ENCODE measurements around the gene ZNF423.

ZNF423 gene

DNA sequence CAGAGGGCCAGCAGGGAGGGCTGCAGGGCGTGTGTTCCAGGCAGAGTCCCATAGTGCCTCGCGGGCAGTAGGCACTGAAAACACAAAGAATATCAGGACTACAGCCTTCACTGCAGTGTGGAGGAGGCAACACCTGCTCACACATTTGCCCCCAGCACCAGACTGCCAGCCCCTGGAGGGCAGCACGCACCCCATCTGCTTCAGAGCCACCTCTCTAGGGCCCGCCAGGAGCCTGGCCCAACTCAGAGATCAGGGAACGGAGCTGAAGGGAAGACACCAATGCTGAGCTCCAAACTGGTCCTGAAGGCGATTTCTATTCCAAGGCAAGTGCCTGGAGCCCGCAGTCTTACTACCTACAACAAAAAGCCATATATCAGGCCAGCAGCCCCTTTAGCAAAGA is 130.3 kb downstream of the ZNF423 start:
- no peak for TF ChIP-seq Cebpa-rat (IDR thresholded peaks at IDR 0.05)
- peak overlapping the region; percentile 37; the same call in 1 of the 2 replicates for H3K27ac ChIP-seq

DNA sequence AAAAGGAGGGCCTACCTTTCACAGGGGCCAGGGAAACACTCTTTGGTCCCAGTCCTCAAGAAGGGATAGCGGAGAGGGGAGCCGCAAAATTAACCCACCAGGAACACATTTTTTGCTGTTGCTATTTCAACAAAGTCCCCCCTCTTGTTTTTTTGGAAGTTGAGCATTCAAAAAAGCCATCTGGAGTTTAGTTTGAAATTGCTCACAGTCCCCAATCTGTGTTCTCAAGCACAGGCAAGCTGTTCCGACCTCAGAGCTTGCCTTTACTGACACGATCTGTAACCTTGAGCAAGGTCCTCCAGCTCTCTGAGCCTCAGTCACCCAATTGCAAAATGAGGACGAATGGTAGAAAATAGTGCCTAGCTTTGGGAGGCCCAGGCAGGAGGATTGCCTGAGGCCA is 131.1 kb downstream of the ZNF423 start:
- no peak for TF ChIP-seq Cebpa-rat (IDR thresholded peaks at IDR 0.05)

More for the DNA sequence above, 130.3 kb downstream of the ZNF423 start:
- Histone ChIP-seq H3K4me2 (peak overlapping the region; percentile 59), H3K4me1 (peaks cover 19% of the 10 kb centered on the region), H3K27me3 (no peaks in the 10 kb centered on the region), H3K9me3 (peaks cover 19% of the 10 kb centered on the region), H4K20me1 (no peaks in the 10 kb centered on the region; the same call in 1 of the 2 replicates), H3K4me3 (no peak overlapping the region), H3K36me3 (peaks cover 41% of the 10 kb centered on the region), H3K9ac (no peak overlapping the region)

DNA sequence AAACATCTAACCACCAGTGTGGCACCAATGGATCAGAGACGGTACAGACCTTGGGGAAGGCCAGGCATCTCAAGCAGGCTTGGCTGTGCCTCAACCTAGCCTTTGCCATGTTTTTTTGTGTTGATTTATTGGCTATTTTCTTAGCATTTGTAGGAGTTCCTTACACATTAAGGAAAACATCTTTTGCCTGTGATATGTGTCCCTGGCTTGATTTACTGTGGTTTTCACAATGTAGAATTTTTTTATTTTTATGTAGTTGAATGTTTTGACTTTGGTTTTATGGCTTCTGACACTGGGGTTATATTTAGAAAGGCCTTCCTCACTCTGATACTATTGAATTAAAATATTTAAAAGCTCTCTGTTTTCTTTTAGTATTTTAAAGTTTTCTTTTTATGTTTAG is 132.6 kb downstream of the ZNF423 start:
- no peak overlapping the region for H3K4me2 ChIP-seq
- TF ChIP-seq Cebpa-rat (IDR thresholded peaks at IDR 0.05) = no peak
- H3K4me3 ChIP-seq = no peak overlapping the region
- no peak overlapping the region for H3K27ac ChIP-seq
- peaks cover 19% of the 10 kb centered on the region for H3K4me1 ChIP-seq
- no peaks in the 10 kb centered on the region; the same call in 1 of the 2 replicates for H4K20me1 ChIP-seq
- H3K9me3 ChIP-seq = peaks cover 9% of the 10 kb centered on the region; the same call in 1 of the 2 replicates
- no peak overlapping the region for H3K9ac ChIP-seq
- H3K36me3 ChIP-seq = peaks cover 23% of the 10 kb centered on the region
- no peaks in the 10 kb centered on the region for H3K27me3 ChIP-seq

More for the DNA sequence above, 131.1 kb downstream of the ZNF423 start:
- H3K9ac ChIP-seq = no peak overlapping the region
- no peak overlapping the region for H3K4me2 ChIP-seq
- peaks cover 19% of the 10 kb centered on the region for H3K4me1 ChIP-seq
- H3K27me3 ChIP-seq = no peaks in the 10 kb centered on the region
- H4K20me1 ChIP-seq = no peaks in the 10 kb centered on the region; the same call in 1 of the 2 replicates
- no peak overlapping the region for H3K4me3 ChIP-seq
- H3K27ac ChIP-seq = no peak overlapping the region
- peaks cover 32% of the 10 kb centered on the region for H3K36me3 ChIP-seq
- peaks cover 10% of the 10 kb centered on the region for H3K9me3 ChIP-seq

DNA sequence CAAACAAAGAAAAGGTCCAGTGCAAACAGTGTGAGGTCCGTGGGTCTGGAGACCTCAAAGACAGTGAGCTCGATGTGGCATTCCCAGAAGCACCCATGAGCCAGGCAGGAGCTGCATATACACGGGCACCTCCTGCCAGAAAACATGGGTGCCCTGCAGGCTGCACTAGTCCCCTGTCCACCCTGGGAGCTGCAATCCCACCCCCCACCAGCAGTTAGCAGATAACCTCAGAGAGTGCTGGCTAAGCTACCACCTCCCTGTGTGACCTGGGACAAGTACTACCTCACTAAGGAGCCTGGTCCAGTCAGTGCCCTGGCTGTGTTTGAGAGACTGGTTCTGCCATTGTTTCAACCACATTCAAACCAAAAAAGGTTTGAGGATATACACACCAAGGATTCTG is 135.7 kb downstream of the ZNF423 start:
- Histone ChIP-seq H3K27ac (no peak overlapping the region), H3K9me3 (peaks cover 10% of the 10 kb centered on the region; the same call in 1 of the 2 replicates), H3K4me3 (no peak overlapping the region), H3K4me1 (no peaks in the 10 kb centered on the region), H3K4me2 (no peak overlapping the region), H3K9ac (no peak overlapping the region), H3K36me3 (peaks cover 14% of the 10 kb centered on the region; the same call in 1 of the 2 replicates), H4K20me1 (no peaks in the 10 kb centered on the region), H3K27me3 (no peaks in the 10 kb centered on the region)
- TF ChIP-seq Cebpa-rat (IDR thresholded peaks at IDR 0.05) = no peak

DNA sequence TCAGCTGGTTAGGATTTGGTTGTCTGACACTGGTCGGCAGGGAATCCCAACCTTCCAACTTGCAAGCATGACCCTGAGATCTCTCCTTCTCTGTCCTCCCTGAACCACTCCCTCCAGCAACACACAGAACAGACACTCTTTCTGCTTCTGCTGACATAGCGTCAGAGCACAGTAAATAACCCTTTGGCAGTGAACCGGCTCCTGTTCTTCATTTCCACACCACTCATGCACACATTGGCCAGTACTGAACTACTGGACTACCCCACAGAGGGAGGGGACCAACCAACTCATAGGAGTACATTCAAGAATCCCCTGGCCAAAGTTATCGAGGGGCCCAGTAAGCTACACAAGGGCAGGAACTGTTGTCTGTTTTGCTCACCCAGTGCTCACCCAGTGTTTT is 138.2 kb downstream of the ZNF423 start:
- Histone ChIP-seq H3K27me3 (no peaks in the 10 kb centered on the region), H3K4me1 (peaks cover 12% of the 10 kb centered on the region), H4K20me1 (no peaks in the 10 kb centered on the region), H3K36me3 (peaks cover 6% of the 10 kb centered on the region; the same call in 1 of the 2 replicates), H3K9me3 (peaks cover 10% of the 10 kb centered on the region; the same call in 1 of the 2 replicates), H3K4me2 (no peak overlapping the region), H3K27ac (no peak overlapping the region), H3K9ac (no peak overlapping the region), H3K4me3 (no peak overlapping the region)
- TF ChIP-seq Cebpa-rat (IDR thresholded peaks at IDR 0.05) = no peak

DNA sequence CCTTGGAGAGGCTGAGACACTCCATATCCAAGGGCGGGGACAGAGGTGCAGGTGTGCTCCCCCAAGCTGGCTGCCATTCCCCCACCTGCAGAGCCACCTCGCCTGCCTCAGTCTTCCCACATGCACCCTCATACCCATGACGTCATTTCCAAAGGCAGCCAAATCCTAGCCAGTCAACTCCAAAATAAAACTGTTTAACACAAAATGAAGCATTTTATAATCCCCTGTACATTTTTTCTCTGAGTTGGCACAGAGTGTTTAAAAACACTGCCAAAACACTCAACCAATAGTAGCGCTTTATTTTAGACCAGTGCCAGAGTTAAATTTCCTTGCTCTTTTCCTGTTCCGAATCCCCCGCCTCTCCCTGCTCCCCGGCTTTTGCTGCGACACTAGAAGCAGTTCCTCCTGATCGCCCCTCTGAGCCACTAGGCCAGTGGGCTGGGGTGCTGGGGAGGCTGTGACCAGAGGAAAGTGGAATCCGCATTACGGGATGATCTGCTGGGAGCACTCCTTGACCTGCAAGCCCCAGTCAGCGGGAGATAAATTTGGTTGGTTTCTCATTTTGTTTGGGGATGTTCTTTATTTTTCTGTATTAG is 139.5 kb downstream of the ZNF423 start:
- H3K9ac ChIP-seq = no peak overlapping the region
- H4K20me1 ChIP-seq = no peaks in the 10 kb centered on the region
- TF ChIP-seq Cebpa-rat (IDR thresholded peaks at IDR 0.05) = no peak

DNA sequence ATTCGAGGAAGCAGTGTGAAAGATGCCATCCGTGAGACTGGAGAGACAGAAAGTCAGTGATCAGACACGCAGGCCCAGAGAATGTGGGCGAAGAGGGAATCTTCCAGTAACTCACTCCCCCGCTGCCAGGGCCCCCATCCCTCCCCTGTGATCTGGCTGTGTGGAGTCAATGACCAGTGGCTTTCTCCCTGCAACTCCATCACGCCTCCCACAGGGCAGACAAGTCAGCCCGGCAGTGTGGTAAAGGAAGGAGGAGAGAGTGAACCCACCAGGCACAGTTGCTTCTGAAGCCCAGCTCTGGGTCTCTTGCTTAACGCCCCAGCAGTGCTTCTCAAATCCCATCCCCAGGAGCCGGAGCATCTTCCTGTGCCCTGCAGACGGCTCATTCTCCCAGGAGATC is 142.1 kb downstream of the ZNF423 start:
- no peak for TF ChIP-seq Cebpa-rat (IDR thresholded peaks at IDR 0.05)
- peaks cover 6% of the 10 kb centered on the region; the same call in 1 of the 2 replicates for H3K9me3 ChIP-seq
- no peak overlapping the region for H3K9ac ChIP-seq
- no peak overlapping the region for H3K4me3 ChIP-seq
- no peaks in the 10 kb centered on the region for H4K20me1 ChIP-seq
- H3K27me3 ChIP-seq = no peaks in the 10 kb centered on the region
- H3K4me2 ChIP-seq = no peak overlapping the region
- no peaks in the 10 kb centered on the region for H3K36me3 ChIP-seq
- H3K4me1 ChIP-seq = peaks cover 51% of the 10 kb centered on the region
- no peak overlapping the region for H3K27ac ChIP-seq

More for the DNA sequence above, 139.5 kb downstream of the ZNF423 start:
- no peak overlapping the region for H3K4me2 ChIP-seq
- peaks cover 10% of the 10 kb centered on the region; the same call in 1 of the 2 replicates for H3K9me3 ChIP-seq
- peaks cover 25% of the 10 kb centered on the region for H3K4me1 ChIP-seq
- H3K27me3 ChIP-seq = no peaks in the 10 kb centered on the region
- no peak overlapping the region for H3K27ac ChIP-seq
- no peak overlapping the region for H3K4me3 ChIP-seq
- peaks cover 6% of the 10 kb centered on the region; the same call in 1 of the 2 replicates for H3K36me3 ChIP-seq

DNA sequence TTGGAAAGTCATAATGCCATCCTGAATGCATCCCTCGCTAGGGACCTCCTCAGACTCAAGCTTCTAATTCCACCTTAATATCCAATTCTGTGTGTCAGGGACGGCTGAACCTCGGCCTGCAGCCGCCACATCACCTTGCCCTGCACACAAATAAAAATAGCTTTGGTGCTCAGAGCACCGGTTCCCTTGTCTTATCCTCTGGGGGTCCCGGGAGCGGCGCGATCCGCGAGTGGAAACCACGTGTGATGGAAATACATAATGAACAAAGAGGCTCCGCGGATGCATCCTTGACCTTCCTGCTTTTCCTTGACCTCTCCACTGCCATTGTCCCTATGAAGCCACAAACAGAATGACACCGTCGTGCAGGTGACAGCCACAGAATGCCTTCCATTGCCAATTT is 143.4 kb downstream of the ZNF423 start:
- no peak overlapping the region for H3K27ac ChIP-seq
- peaks cover 64% of the 10 kb centered on the region for H3K4me1 ChIP-seq
- no peaks in the 10 kb centered on the region for H4K20me1 ChIP-seq
- no peaks in the 10 kb centered on the region for H3K27me3 ChIP-seq
- H3K4me3 ChIP-seq = no peak overlapping the region
- no peak overlapping the region for H3K9ac ChIP-seq
- no peaks in the 10 kb centered on the region for H3K36me3 ChIP-seq
- peak overlapping the region; percentile 52 for H3K4me2 ChIP-seq
- TF ChIP-seq Cebpa-rat (IDR thresholded peaks at IDR 0.05) = no peak
- H3K9me3 ChIP-seq = no peaks in the 10 kb centered on the region

DNA sequence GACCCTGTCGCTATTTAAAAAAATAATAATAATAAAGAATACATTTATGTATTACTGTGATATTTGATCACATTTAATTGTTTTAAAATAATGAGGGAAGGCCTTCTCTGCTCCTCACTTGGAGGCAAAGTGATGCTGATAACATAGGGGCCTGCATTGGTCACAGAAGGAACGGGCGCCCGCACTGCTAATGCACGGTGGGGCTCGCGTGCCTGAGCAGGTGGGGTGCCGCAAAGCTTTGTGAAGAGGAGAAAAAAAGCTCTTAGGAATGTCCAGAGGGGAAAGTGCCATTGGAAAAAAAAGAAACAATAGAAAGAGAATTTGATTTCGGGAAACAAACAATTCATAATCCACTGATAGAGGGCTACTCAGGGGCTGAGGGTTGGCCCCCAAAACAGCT is 143.8 kb downstream of the ZNF423 start:
- no peak overlapping the region for H3K9ac ChIP-seq
- no peaks in the 10 kb centered on the region for H4K20me1 ChIP-seq
- no peaks in the 10 kb centered on the region for H3K27me3 ChIP-seq
- no peaks in the 10 kb centered on the region for H3K9me3 ChIP-seq
- H3K4me2 ChIP-seq = peak overlapping the region; percentile 52
- H3K27ac ChIP-seq = no peak overlapping the region
- no peak for TF ChIP-seq Cebpa-rat (IDR thresholded peaks at IDR 0.05)
- H3K36me3 ChIP-seq = no peaks in the 10 kb centered on the region
- H3K4me3 ChIP-seq = no peak overlapping the region
- peaks cover 68% of the 10 kb centered on the region for H3K4me1 ChIP-seq

DNA sequence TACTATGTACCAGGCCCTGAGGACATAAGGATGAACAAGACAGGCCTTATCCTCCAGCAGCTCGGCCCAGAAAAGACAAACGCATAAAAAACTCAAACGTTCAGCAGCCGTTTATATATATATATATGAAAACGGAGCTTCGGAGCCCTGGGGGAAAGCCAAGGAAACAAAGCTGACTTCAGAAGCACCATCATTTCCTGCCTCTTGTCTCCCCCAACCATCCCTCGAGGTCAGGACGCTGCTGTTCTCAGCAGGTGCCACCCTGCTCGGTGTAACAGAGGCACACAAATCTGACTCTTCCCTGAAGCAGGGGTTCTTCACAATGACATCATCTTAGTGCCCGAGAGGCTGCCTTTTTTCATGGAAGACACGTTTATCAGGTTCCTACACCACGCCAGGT is 146.9 kb downstream of the ZNF423 start:
- peak overlapping the region; percentile 83 for H3K27ac ChIP-seq
- no peaks in the 10 kb centered on the region for H4K20me1 ChIP-seq
- no peaks in the 10 kb centered on the region for H3K9me3 ChIP-seq
- no peaks in the 10 kb centered on the region for H3K27me3 ChIP-seq
- no peak overlapping the region for H3K4me3 ChIP-seq
- no peak for TF ChIP-seq Cebpa-rat (IDR thresholded peaks at IDR 0.05)
- peaks cover 98% of the 10 kb centered on the region for H3K4me1 ChIP-seq
- H3K9ac ChIP-seq = peak overlapping the region; percentile 47; the same call in 1 of the 2 replicates
- H3K4me2 ChIP-seq = peak overlapping the region; percentile 79
- H3K36me3 ChIP-seq = no peaks in the 10 kb centered on the region

Data from BLaER1 (cell line).